HepG2 (cell line): ENCODE data around the gene TARM1. TPM values are rescaled to one million over a fixed set of nuclear protein-coding genes. Genes with fewer than 3 reads are reported as not detected.
A peak's percentile ranks its signal among the peaks of the same experiment; 100 is the strongest.

ENCODE experiments used
- GATAD2A ChIP-seq: IDR thresholded peaks from 2 replicates; pipeline ENCODE4 v1.6.1; 2016
- KDM5B ChIP-seq: sonication (generic); formaldehyde crosslinking; IDR thresholded peaks from 2 replicates; pipeline ENCODE4 v1.4.0; 2020; ENCODE audit warnings: missing genetic modification reagents, mild to moderate bottlenecking, borderline replicate concordance
- KLF6 ChIP-seq: IDR thresholded peaks from 2 replicates; pipeline ENCODE4 v1.8.0; 2016; ENCODE audit warnings: missing biosample characterization, missing genetic modification reagents
- RFX5 ChIP-seq: IDR thresholded peaks from 2 replicates; pipeline ENCODE4 v1.6.1; 2011; ENCODE audit warnings: low read depth, low read length, improper control_type of control experiment
- SOX13 ChIP-seq, 3 experiments: fragments of 450-650 bp in 1 of 3; sonication (generic) in 1 of 3; formaldehyde crosslinking in 1 of 3; IDR thresholded peaks in 2 of 3; conservative IDR thresholded peaks in 1 of 3; 2 replicates each; pipeline versions ENCODE4 v1.5.0 to v1.6.1; 2016 to 2020; ENCODE audit warnings: antibody characterized with exemption in 1 of 3, mild to moderate bottlenecking in 1 of 3, missing compliant biosample characterization in 1 of 3, missing genetic modification reagents in 1 of 3, moderate library complexity in 1 of 3
- SYNCRIP ChIP-seq: fragments of 200-400 bp; formaldehyde crosslinking; IDR thresholded peaks from 2 replicates; pipeline ENCODE4 v1.6.1; 2018; ENCODE audit warnings: mild to moderate bottlenecking, low read depth, low read length; ENCODE audit not compliant: insufficient read depth
- ZBTB3 ChIP-seq: sonication (generic); formaldehyde crosslinking; IDR thresholded peaks from 2 replicates; pipeline ENCODE4 v1.4.0; 2020; ENCODE audit warnings: low read depth, mild to moderate bottlenecking, moderate library complexity, missing genetic modification reagents, borderline replicate concordance
- ZFP90 ChIP-seq: sonication (generic); formaldehyde crosslinking; IDR thresholded peaks from 2 replicates; pipeline ENCODE4 v1.8.0; 2022; ENCODE audit warnings: missing genetic modification reagents, mild to moderate bottlenecking, inconsistent platforms, borderline replicate concordance
- ZMAT5 ChIP-seq: sonication (generic); formaldehyde crosslinking; IDR thresholded peaks from 2 replicates; pipeline ENCODE4 v1.5.0; 2020; ENCODE audit warnings: mild to moderate bottlenecking, low read depth, missing genetic modification reagents, borderline replicate concordance
- ZUFSP ChIP-seq: sonication (generic); formaldehyde crosslinking; IDR thresholded peaks from 2 replicates; pipeline ENCODE4 v1.9.0; 2021; ENCODE audit warnings: missing genetic modification reagents, mild to moderate bottlenecking, borderline replicate concordance
- polyA plus RNA-seq, 8 experiments: library from polyadenylated mRNA; depleted of rRNA in 3 of 8; stranded (reverse) in 7 of 8; unstranded in 1 of 8; fragments of >200 nt; fragmentation: Illumina TruSeq in 4 of 8; extraction: Trizol in 4 of 8; gene quantifications; 2 replicates each; pipeline versions ENCODE4 v1.2.1 to v1.2.3, GENCODE V29; 2011 to 2016; ENCODE audit warnings: low read depth in 4 of 8, missing spikeins in 1 of 8, mixed read lengths in 1 of 8; ENCODE audit not compliant: insufficient read depth in 1 of 8
- total RNA-seq, 5 experiments: library from RNA; depleted of rRNA; stranded (reverse); fragments of >200 nt; fragmentation: Illumina TruSeq; extraction: Trizol; gene quantifications; 2 replicates each; pipeline ENCODE4 v1.2.3, GENCODE V29; 2016; ENCODE audit warnings: low read depth in 1 of 5
- TF ChIP-seq, protein P1 (sequence below): sonication (generic); formaldehyde crosslinking; IDR thresholded peaks from 2 replicates; pipeline ENCODE4 v1.5.0; 2020; ENCODE audit warnings: mild to moderate bottlenecking, missing genetic modification reagents, borderline replicate concordance
- TF ChIP-seq, protein P2 (sequence below): sonication (generic); formaldehyde crosslinking; IDR thresholded peaks from 2 replicates; pipeline ENCODE4 v1.4.0; 2020; ENCODE audit warnings: missing genetic modification reagents, borderline replicate concordance

TARM1 gene
- total and polyA plus RNA-seq, 2 of the 13 experiments (the other 11 are each of a cell fraction or from before 2014, with no cell fraction given): not detected

DNA sequence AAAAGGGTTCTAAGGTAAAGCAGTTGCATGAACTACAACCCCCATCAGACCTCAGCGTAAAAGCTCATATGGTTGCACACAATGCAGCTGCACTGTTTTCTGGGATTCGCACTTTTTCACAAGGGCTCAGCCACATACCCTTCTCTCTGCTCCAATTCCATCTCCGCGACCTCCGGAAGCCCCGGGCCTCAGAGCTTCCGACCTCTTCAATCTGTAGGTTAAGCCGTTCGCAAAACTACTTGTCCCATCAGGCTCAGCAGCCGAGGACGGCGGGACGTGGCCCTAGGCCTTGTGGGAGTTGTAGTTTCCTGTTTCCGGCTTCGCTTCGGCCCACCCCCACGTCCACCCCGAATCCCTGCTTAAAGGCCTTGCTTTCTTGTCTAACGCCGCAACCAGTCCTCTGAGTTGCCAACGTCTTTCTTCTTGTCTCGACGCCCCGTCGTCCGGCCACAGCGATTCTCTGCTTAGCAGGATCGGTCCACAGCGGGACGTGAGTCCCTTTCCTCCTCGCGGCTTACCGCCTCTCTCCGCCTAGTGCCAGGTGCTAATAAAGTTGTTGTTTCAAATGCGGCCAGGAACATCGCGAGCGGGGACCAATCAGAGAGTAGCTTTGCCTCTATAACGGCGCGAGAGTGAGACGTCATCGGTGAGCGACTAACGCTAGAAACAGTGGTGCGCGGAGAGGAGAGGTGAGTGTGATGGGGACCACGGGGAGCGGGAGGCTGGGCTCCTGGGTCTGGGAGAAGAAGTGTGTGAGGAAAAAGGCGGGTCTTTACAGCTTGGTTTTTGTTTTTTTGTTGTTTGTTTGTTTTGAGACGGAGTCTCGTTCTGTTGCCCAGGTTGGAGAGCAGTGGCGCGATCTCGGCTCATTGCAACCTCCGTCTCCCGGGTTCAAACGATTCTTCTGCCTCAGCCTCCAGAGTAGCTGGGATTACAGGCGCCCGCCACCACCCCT is 34.2 kb upstream of the TARM1 start, which contains the start of the genes PRPF31 and TFPT (continued):
- TF ChIP-seq, protein P1, sequence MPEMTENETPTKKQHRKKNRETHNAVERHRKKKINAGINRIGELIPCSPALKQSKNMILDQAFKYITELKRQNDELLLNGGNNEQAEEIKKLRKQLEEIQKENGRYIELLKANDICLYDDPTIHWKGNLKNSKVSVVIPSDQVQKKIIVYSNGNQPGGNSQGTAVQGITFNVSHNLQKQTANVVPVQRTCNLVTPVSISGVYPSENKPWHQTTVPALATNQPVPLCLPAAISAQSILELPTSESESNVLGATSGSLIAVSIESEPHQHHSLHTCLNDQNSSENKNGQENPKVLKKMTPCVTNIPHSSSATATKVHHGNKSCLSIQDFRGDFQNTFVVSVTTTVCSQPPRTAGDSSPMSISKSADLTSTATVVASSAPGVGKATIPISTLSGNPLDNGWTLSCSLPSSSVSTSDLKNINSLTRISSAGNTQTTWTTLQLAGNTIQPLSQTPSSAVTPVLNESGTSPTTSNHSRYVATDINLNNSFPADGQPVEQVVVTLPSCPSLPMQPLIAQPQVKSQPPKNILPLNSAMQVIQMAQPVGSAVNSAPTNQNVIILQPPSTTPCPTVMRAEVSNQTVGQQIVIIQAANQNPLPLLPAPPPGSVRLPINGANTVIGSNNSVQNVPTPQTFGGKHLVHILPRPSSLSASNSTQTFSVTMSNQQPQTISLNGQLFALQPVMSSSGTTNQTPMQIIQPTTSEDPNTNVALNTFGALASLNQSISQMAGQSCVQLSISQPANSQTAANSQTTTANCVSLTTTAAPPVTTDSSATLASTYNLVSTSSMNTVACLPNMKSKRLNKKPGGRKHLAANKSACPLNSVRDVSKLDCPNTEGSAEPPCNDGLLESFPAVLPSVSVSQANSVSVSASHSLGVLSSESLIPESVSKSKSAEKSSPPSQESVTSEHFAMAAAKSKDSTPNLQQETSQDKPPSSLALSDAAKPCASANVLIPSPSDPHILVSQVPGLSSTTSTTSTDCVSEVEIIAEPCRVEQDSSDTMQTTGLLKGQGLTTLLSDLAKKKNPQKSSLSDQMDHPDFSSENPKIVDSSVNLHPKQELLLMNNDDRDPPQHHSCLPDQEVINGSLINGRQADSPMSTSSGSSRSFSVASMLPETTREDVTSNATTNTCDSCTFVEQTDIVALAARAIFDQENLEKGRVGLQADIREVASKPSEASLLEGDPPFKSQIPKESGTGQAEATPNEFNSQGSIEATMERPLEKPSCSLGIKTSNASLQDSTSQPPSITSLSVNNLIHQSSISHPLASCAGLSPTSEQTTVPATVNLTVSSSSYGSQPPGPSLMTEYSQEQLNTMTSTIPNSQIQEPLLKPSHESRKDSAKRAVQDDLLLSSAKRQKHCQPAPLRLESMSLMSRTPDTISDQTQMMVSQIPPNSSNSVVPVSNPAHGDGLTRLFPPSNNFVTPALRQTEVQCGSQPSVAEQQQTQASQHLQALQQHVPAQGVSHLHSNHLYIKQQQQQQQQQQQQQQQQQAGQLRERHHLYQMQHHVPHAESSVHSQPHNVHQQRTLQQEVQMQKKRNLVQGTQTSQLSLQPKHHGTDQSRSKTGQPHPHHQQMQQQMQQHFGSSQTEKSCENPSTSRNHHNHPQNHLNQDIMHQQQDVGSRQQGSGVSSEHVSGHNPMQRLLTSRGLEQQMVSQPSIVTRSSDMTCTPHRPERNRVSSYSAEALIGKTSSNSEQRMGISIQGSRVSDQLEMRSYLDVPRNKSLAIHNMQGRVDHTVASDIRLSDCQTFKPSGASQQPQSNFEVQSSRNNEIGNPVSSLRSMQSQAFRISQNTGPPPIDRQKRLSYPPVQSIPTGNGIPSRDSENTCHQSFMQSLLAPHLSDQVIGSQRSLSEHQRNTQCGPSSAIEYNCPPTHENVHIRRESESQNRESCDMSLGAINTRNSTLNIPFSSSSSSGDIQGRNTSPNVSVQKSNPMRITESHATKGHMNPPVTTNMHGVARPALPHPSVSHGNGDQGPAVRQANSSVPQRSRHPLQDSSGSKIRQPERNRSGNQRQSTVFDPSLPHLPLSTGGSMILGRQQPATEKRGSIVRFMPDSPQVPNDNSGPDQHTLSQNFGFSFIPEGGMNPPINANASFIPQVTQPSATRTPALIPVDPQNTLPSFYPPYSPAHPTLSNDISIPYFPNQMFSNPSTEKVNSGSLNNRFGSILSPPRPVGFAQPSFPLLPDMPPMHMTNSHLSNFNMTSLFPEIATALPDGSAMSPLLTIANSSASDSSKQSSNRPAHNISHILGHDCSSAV (CRISPR knock-in tag): 0 out of 2 replicates have a peak, but pooled peaks have one; percentile 51
- no peak for TF ChIP-seq SOX13 (IDR thresholded peaks at IDR 0.05)
- no peak; a peak in 2 of 4 replicates for TF ChIP-seq SOX13 (CRISPR knock-in tag; conservative IDR thresholded peaks at IDR 0.05 in 1 of 2, IDR thresholded peaks at IDR 0.05 in 1 of 2)
- TF ChIP-seq, protein P2, sequence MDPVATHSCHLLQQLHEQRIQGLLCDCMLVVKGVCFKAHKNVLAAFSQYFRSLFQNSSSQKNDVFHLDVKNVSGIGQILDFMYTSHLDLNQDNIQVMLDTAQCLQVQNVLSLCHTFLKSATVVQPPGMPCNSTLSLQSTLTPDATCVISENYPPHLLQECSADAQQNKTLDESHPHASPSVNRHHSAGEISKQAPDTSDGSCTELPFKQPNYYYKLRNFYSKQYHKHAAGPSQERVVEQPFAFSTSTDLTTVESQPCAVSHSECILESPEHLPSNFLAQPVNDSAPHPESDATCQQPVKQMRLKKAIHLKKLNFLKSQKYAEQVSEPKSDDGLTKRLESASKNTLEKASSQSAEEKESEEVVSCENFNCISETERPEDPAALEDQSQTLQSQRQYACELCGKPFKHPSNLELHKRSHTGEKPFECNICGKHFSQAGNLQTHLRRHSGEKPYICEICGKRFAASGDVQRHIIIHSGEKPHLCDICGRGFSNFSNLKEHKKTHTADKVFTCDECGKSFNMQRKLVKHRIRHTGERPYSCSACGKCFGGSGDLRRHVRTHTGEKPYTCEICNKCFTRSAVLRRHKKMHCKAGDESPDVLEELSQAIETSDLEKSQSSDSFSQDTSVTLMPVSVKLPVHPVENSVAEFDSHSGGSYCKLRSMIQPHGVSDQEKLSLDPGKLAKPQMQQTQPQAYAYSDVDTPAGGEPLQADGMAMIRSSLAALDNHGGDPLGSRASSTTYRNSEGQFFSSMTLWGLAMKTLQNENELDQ (CRISPR knock-in tag): no peak
- TF ChIP-seq ZUFSP: no peak
- peak; percentile 34; the same call in 1 of the 2 replicates for TF ChIP-seq ZFP90 (CRISPR knock-in tag)
- peak; percentile 55; the same call in 1 of the 2 replicates for TF ChIP-seq RFX5
- no peak for TF ChIP-seq ZMAT5 (CRISPR knock-in tag)
- TF ChIP-seq KDM5B: peak; percentile 77; the same call in 1 of the 2 replicates
- peak; percentile 84; the same call in 1 of the 2 replicates for TF ChIP-seq ZBTB3 (CRISPR knock-in tag)
- peak; percentile 57 for TF ChIP-seq GATAD2A (CRISPR knock-in tag)
- TF ChIP-seq SYNCRIP: no peak
- no peak; the same call in 1 of the 2 replicates for TF ChIP-seq KLF6 (CRISPR knock-in tag)
